Peyer's patch (tissue), 4 donors: ENCODE measurements around the gene CORIN.

Source experiments
- POLR2A ChIP-seq, 2 donors: fragments of 450-650 bp; IDR thresholded peaks; one replicate each; pipeline ENCODE4 v1.5.1; 2017; ENCODE audit warnings: antibody characterized with exemption in 2 of 2, mild to moderate bottlenecking in 2 of 2, moderate library complexity in 2 of 2
- TF ChIP-seq, protein P1 (sequence below), 6 experiments: fragments of 450-650 bp in 4 of 6; fragments of 200-600 bp in 2 of 6; sonication (generic) in 1 of 6; IDR thresholded peaks; one replicate each; pipeline ENCODE4 v1.5.1; 2017 to 2019; ENCODE audit warnings: antibody characterized with exemption in 6 of 6, mild to moderate bottlenecking in 3 of 6, moderate library complexity in 1 of 6

- TF ChIP-seq, protein P1, sequence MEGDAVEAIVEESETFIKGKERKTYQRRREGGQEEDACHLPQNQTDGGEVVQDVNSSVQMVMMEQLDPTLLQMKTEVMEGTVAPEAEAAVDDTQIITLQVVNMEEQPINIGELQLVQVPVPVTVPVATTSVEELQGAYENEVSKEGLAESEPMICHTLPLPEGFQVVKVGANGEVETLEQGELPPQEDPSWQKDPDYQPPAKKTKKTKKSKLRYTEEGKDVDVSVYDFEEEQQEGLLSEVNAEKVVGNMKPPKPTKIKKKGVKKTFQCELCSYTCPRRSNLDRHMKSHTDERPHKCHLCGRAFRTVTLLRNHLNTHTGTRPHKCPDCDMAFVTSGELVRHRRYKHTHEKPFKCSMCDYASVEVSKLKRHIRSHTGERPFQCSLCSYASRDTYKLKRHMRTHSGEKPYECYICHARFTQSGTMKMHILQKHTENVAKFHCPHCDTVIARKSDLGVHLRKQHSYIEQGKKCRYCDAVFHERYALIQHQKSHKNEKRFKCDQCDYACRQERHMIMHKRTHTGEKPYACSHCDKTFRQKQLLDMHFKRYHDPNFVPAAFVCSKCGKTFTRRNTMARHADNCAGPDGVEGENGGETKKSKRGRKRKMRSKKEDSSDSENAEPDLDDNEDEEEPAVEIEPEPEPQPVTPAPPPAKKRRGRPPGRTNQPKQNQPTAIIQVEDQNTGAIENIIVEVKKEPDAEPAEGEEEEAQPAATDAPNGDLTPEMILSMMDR (IDR thresholded peaks at IDR 0.05) = no peak
- TF ChIP-seq POLR2A (IDR thresholded peaks at IDR 0.05) = no peak
Observed at GRCh38 chr4:47711646-47712045, 126.2 kb downstream of the CORIN start.
